ENCODE data around the gene SLCO3A1. TPM values are rescaled to one million over a fixed set of nuclear protein-coding genes. Genes with fewer than 3 reads are reported as not detected.

SLCO3A1 gene
- total and polyA plus RNA-seq, 2 experiments from 2014 or later, result 1.9 to 6.9 TPM

DNA sequence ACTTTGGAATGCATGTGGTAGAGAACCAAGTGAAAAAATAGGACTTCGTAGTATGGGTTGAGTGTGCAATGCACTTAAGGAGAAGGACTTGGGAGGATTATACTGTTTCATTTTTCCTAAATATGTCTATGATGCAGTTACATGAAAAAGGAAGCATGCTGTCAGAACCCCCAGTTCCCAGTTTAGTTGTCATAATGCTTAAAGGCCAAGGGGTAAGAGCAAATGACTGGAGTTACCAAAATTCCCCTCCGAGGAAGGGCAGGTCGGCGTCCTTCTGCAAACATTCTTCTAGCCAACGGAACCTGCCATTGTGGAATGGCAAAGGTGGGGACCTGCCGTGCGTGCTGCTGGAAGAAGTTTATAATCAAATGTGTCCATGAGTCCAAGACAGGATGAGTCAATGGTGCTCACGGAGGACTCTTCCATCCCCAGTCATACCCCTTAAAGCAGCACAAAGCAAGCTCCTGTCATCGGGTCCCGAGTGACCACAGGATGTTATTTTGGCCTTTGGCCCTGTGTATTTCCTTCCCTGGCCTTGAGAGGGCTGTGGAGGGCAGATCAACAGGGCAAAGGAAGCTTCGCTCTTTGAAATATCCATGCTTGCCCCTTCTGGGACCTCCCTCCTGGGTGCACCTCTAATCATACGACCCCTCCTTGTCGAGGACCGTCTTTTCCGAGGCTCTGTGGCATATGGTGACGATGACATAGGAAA, 93.2 kb downstream of the SLCO3A1 start:
- Histone ChIP-seq H4K20me1 (ENCODE audit: insufficient read depth) (no peaks in the 10 kb centered on the region), H3K27ac (no peak overlapping the region), H3K4me1 (ENCODE audit: insufficient read depth) (peaks cover 22% of the 10 kb centered on the region), H3K4me2 (ENCODE audit: unreplicated experiment) (no peak overlapping the region), H3K79me2 (ENCODE audit: insufficient read depth) (no peaks in the 10 kb centered on the region), H2AFZ (no peak overlapping the region), H3K9me3 (ENCODE audit: low read depth) (no peaks in the 10 kb centered on the region), H3K36me3 (ENCODE audit: low read depth) (no peaks in the 10 kb centered on the region), H3K9me2 (ENCODE audit: insufficient read depth) (no peaks in the 10 kb centered on the region), H3K9ac (no peak overlapping the region), H3F3A (ENCODE audit: insufficient read depth) (peaks cover 11% of the 10 kb centered on the region; the same call in 1 of the 2 replicates), H3K4me3 (no peak overlapping the region), H3K27me3 (replicated peaks; ENCODE audit: insufficient read depth) (no peaks in the 10 kb centered on the region)
- 85 to 88% methylated on average over 16 of the region's 16 CpGs for WGBS, 2 experiments (ENCODE audit: low coverage in 1 of 2, low lambda C conversion rate in 2 of 2, missing lambda C conversion rate in 2 of 2)
- TF ChIP-seq EZH2 (IDR thresholded peaks at IDR 0.05; ENCODE audit: insufficient read depth, poor library complexity, severe bottlenecking) (no peak), EZH2phosphoT487 (IDR thresholded peaks at IDR 0.05; ENCODE audit: insufficient read depth, low read depth) (no peak)
- no peak for DNase-seq
- in situ Hi-C loops (cut with MboI), result no loop called here

DNA sequence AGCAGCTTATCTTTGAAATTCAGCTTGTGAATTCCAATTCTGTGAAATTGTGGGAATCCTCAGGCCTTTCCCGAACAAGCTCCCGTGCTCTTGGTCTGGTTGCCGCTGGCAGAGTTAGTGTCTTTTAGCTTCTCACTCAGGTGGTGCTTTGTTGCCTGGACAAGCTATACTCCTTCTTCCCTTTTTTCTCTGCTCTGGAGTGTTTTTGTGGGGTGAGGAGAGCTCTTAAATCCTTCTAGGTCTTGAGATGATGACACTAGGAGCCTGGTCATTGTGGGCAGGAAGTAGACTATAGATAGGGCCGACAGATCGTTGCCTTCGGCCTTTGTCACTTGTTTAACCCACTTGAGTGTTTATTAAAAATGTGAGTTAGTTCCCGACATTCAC, 93.8 kb downstream of the SLCO3A1 start:
- Histone ChIP-seq H3K27me3 (replicated peaks; ENCODE audit: insufficient read depth) (no peaks in the 10 kb centered on the region), H3K4me2 (ENCODE audit: unreplicated experiment) (no peak overlapping the region), H3F3A (ENCODE audit: insufficient read depth) (peaks cover 8% of the 10 kb centered on the region; the same call in 1 of the 2 replicates), H3K4me3 (no peak overlapping the region), H3K79me2 (ENCODE audit: insufficient read depth) (no peaks in the 10 kb centered on the region), H3K9ac (no peak overlapping the region), H4K20me1 (ENCODE audit: insufficient read depth) (no peaks in the 10 kb centered on the region), H3K27ac (no peak overlapping the region), H3K9me2 (ENCODE audit: insufficient read depth) (no peaks in the 10 kb centered on the region), H3K4me1 (ENCODE audit: insufficient read depth) (peaks cover 20% of the 10 kb centered on the region), H3K36me3 (ENCODE audit: low read depth) (no peaks in the 10 kb centered on the region), H2AFZ (no peak overlapping the region), H3K9me3 (ENCODE audit: low read depth) (no peaks in the 10 kb centered on the region)
- no peak for DNase-seq
- in situ Hi-C loops (cut with MboI), result no loop called here
- 86% methylated on average over 7 of the region's 7 CpGs for WGBS, 2 experiments (ENCODE audit: low coverage in 1 of 2, low lambda C conversion rate in 2 of 2, missing lambda C conversion rate in 2 of 2)
- TF ChIP-seq EZH2phosphoT487 (IDR thresholded peaks at IDR 0.05; ENCODE audit: insufficient read depth, low read depth), result no peak
- no peak for TF ChIP-seq EZH2 (IDR thresholded peaks at IDR 0.05; ENCODE audit: insufficient read depth, poor library complexity, severe bottlenecking)

DNA sequence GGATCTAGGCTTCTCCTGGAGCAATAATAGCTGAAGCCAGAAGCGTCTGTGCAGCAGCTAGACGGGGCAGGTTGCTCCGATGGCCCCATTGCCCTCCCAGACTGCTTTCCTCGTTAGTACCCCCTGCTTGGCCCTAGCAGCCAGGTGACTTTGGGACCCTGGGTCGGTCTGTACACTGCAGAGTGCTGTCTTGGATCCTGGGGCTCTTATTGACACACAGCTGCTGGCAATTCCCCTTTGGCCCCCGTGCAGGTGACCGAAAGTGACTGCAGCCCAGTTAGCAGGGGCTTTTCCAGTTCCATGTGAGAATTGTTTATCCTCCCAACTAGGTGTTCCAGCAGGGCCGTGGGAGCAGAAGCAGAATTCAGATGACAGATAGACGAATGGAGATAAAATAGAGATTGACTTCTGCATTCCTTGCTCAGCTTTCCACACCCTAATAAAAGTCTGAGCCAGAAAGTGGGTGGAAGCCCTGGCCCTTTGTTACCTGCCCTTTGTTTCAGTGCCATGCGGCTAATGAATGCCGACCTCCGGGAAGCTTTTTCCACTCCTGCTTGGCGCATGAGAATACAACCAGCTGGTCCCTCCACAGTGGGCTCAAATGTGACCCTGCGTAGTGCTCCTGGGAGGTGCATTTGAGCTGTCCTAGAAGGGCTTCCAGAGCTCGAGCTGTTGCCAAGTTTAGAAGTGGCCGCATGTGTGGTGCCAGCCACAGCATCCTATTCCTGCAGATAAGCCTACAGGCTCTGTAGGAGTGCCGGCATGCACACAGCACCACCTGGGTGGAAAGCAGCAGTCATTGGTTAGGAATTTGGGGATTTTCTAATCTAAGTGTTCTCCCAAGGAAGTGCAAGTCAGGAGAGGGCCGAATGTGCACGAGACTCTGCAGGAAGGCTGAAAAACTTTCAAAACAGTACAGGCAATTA, 94.4 kb downstream of the SLCO3A1 start:
- Histone ChIP-seq H3K9me3 (ENCODE audit: low read depth) (no peaks in the 10 kb centered on the region), H4K20me1 (ENCODE audit: insufficient read depth) (no peaks in the 10 kb centered on the region), H3K4me3 (no peak overlapping the region), H3K79me2 (ENCODE audit: insufficient read depth) (no peaks in the 10 kb centered on the region), H3F3A (ENCODE audit: insufficient read depth) (peaks cover 1% of the 10 kb centered on the region; the same call in 1 of the 2 replicates), H2AFZ (no peak overlapping the region), H3K27me3 (replicated peaks; ENCODE audit: insufficient read depth) (no peaks in the 10 kb centered on the region), H3K9ac (no peak overlapping the region), H3K36me3 (ENCODE audit: low read depth) (no peaks in the 10 kb centered on the region), H3K27ac (no peak overlapping the region), H3K4me1 (ENCODE audit: insufficient read depth) (peaks cover 14% of the 10 kb centered on the region), H3K9me2 (ENCODE audit: insufficient read depth) (no peaks in the 10 kb centered on the region), H3K4me2 (ENCODE audit: unreplicated experiment) (no peak overlapping the region)
- TF ChIP-seq EZH2 (IDR thresholded peaks at IDR 0.05; ENCODE audit: insufficient read depth, poor library complexity, severe bottlenecking) (no peak), EZH2phosphoT487 (IDR thresholded peaks at IDR 0.05; ENCODE audit: insufficient read depth, low read depth) (no peak)
- in situ Hi-C loops (cut with MboI), result no loop called here
- peak; percentile 14 for DNase-seq
- 75 to 76% methylated on average over 19 of the region's 19 CpGs for WGBS, 2 experiments (ENCODE audit: low coverage in 1 of 2, low lambda C conversion rate in 2 of 2, missing lambda C conversion rate in 2 of 2)

DNA sequence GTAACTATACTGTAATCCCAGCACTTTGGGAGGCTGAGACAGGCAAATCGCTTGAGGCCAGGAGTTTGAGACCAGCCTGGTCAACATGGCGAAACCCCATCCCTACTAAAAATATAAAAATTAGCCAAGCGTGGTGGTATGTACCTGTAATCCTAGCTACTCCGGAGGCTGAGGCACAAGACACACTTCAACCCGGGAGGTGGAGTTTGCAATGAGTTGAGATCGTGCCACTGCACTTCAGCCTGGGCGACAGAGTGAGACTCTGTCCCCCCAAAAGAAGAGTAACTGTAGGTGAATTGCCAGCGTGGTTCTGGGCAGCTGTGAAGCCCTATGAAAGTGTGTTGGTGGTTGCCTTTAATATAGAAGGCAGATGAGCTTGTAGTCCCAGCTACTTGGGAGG, 95.9 kb downstream of the SLCO3A1 start:
- H2AFZ ChIP-seq, result no peak overlapping the region
- WGBS, 2 experiments (ENCODE audit: low coverage in 1 of 2, low lambda C conversion rate in 2 of 2, missing lambda C conversion rate in 2 of 2), result 83 to 89% methylated on average over 8 of the region's 8 CpGs
- H3K36me3 ChIP-seq (ENCODE audit: low read depth), result no peaks in the 10 kb centered on the region
- no peak for DNase-seq
- in situ Hi-C loops (cut with MboI), result no loop called here
- no peaks in the 10 kb centered on the region for H3K27me3 ChIP-seq (replicated peaks; ENCODE audit: insufficient read depth)
- no peak overlapping the region for H3K4me3 ChIP-seq
- H3K9ac ChIP-seq, result no peak overlapping the region
- no peak overlapping the region for H3K27ac ChIP-seq
- no peaks in the 10 kb centered on the region for H4K20me1 ChIP-seq (ENCODE audit: insufficient read depth)
- H3K4me1 ChIP-seq (ENCODE audit: insufficient read depth), result peaks cover 9% of the 10 kb centered on the region; the same call in 1 of the 2 replicates
- no peaks in the 10 kb centered on the region for H3K79me2 ChIP-seq (ENCODE audit: insufficient read depth)
- no peaks in the 10 kb centered on the region for H3K9me2 ChIP-seq (ENCODE audit: insufficient read depth)
- TF ChIP-seq EZH2 (IDR thresholded peaks at IDR 0.05; ENCODE audit: insufficient read depth, poor library complexity, severe bottlenecking), result no peak
- TF ChIP-seq EZH2phosphoT487 (IDR thresholded peaks at IDR 0.05; ENCODE audit: insufficient read depth, low read depth), result no peak
- no peaks in the 10 kb centered on the region for H3K9me3 ChIP-seq (ENCODE audit: low read depth)
- no peaks in the 10 kb centered on the region for H3F3A ChIP-seq (ENCODE audit: insufficient read depth)
- no peak overlapping the region for H3K4me2 ChIP-seq (ENCODE audit: unreplicated experiment)

Measured in GM23248 (cell line).